Astrocyte (in vitro differentiated cells and primary cell): ENCODE measurements around the gene GCK. TPM values are rescaled to one million over a fixed set of nuclear protein-coding genes. Genes with fewer than 3 reads are reported as not detected.

Source experiments
- DNase-seq: peaks from one replicate; pipeline ENCODE4 v3.0.0-alpha.2; 2010; ENCODE audit warnings: low read depth
- FAIRE-seq: peaks from 2 replicates; lab custom pipeline; 2011; peaks lifted over from hg19 to GRCh38; lab: Jason Lieb, UNC
- H2AFZ ChIP-seq: 2 replicates; pipeline ENCODE4 v1.6.0; 2012; ENCODE audit warnings: low read depth, low read length, inconsistent platforms
- H3K27ac ChIP-seq: 2 replicates; pipeline ENCODE4 v1.5.1; 2011; ENCODE audit warnings: low read depth, low read length, inconsistent platforms
- H3K27me3 ChIP-seq: 2 replicates; pipeline ENCODE4 v1.6.0; 2011; ENCODE audit warnings: low read length, inconsistent platforms; ENCODE audit not compliant: insufficient read depth
- H3K36me3 ChIP-seq: 2 replicates; pipeline ENCODE4 v1.5.1; 2011; ENCODE audit warnings: low read length, inconsistent platforms; ENCODE audit not compliant: insufficient read depth
- H3K4me1 ChIP-seq: 2 replicates; pipeline ENCODE4 v1.5.1; 2011; ENCODE audit warnings: low read length, inconsistent platforms; ENCODE audit not compliant: insufficient read depth
- H3K4me2 ChIP-seq: 2 replicates; pipeline ENCODE4 v1.6.0; 2012; ENCODE audit warnings: low read length, inconsistent platforms
- H3K4me3 ChIP-seq: 2 replicates; pipeline ENCODE4 v1.5.1; 2011; ENCODE audit warnings: low read depth, mild to moderate bottlenecking, low read length, inconsistent platforms; ENCODE audit not compliant: insufficient read depth
- H3K79me2 ChIP-seq: 2 replicates; pipeline ENCODE4 v1.6.0; 2012; ENCODE audit warnings: mild to moderate bottlenecking, low read length, inconsistent platforms; ENCODE audit not compliant: insufficient read depth
- H3K9ac ChIP-seq: 2 replicates; pipeline ENCODE4 v1.6.0; 2012; ENCODE audit warnings: mild to moderate bottlenecking, low read length, inconsistent platforms
- H3K9me3 ChIP-seq: 2 replicates; pipeline ENCODE4 v1.5.1; 2012; ENCODE audit warnings: low read depth, mild to moderate bottlenecking, low read length, inconsistent platforms; ENCODE audit not compliant: insufficient read depth
- H4K20me1 ChIP-seq: 2 replicates; pipeline ENCODE4 v1.6.0; 2012; ENCODE audit warnings: low read length, inconsistent platforms; ENCODE audit not compliant: insufficient read depth
- H3K27ac Mint-ChIP-seq: one replicate; pipeline ENCODE4 v1.8.0; 2021; ENCODE audit warnings: mild to moderate bottlenecking, mixed read lengths; ENCODE audit not compliant: unreplicated experiment
- H3K27me3 Mint-ChIP-seq: one replicate; pipeline ENCODE4 v1.8.0; 2021; ENCODE audit warnings: low read depth, mixed read lengths; ENCODE audit not compliant: unreplicated experiment
- H3K36me3 Mint-ChIP-seq: one replicate; pipeline ENCODE4 v1.8.0; 2021; ENCODE audit warnings: low read depth, mixed read lengths; ENCODE audit not compliant: unreplicated experiment
- H3K4me1 Mint-ChIP-seq: one replicate; pipeline ENCODE4 v1.8.0; 2021; ENCODE audit warnings: low read depth, mixed read lengths; ENCODE audit not compliant: unreplicated experiment
- H3K4me3 Mint-ChIP-seq: one replicate; pipeline ENCODE4 v1.8.0; 2021; ENCODE audit warnings: mild to moderate bottlenecking, moderate library complexity, mixed read lengths; ENCODE audit not compliant: unreplicated experiment
- H3K9me3 Mint-ChIP-seq: one replicate; pipeline ENCODE4 v1.8.0; 2021; ENCODE audit warnings: mild to moderate bottlenecking, mixed read lengths; ENCODE audit not compliant: unreplicated experiment
- EZH2 ChIP-seq: IDR thresholded peaks from 2 replicates; pipeline ENCODE4 v1.6.1; 2012; ENCODE audit warnings: mild to moderate bottlenecking, low read length, inconsistent platforms; ENCODE audit not compliant: insufficient read depth
- total RNA-seq: library from RNA; stranded (reverse); gene quantifications from 2 replicates; pipeline ENCODE4 v1.2.1, GENCODE V29; 2021
- TF ChIP-seq, protein P1 (sequence below): IDR thresholded peaks from 2 replicates; pipeline ENCODE4 v1.5.1; 2011; ENCODE audit warnings: low read depth, mild to moderate bottlenecking, inconsistent platforms, low read length, moderate library complexity; ENCODE audit not compliant: insufficient read depth

GCK gene
- total RNA-seq, 1 donor from 2014 or later = not detected

DNA sequence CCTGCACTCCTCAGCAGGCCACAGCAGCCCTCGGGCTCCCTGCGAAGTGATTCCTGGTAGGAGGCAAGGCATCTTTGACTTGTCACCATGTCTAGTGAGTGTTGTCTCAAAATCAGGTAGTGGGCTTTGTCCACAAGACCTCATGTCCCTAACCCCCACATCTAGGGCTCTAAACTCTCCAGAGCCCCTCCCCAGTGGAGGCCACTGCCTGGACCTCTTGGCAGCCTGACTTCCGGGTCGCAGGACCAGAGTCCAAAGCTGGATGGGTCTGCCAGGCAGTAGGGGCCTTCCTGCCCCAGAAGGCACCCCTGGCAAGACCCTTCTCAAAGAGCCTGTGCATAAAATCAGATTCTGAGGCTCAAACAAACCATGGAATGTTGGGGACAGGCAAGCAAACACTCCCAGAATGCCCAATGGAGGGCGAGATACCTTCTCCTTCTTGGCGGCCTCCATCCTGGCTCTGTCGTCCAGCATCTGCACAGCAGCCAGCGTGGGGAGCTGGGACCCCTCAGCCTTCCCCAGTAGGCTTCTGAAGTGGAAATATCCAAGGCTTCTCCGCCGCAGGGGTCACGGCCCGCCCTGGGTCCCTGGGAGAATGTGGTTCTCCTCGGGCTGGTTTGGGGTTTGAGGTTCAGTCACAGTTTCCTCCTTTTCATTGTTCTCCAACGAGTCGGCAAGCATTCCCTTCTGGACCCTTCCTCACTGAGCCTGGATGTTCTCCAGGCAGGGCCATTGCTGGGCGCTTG, 586 bp downstream of the GCK start:
- Histone ChIP-seq H4K20me1 (no peaks in the 10 kb centered on the region), H3K79me2 (no peaks in the 10 kb centered on the region), H3K27ac (no peak overlapping the region), H3K27me3 (no peaks in the 10 kb centered on the region), H3K4me3 (no peak overlapping the region), H3K4me2 (no peak overlapping the region), H3K9me3 (no peaks in the 10 kb centered on the region), H2AFZ (no peak overlapping the region), H3K4me1 (peaks cover 17% of the 10 kb centered on the region), H3K9ac (no peak overlapping the region), H3K36me3 (no peaks in the 10 kb centered on the region)
- DNase-seq (no peak), FAIRE-seq (no peak)
- no peak overlapping the region for H3K4me3 Mint-ChIP-seq
- no peak overlapping the region for H3K27ac Mint-ChIP-seq
- H3K36me3 Mint-ChIP-seq = no peaks in the 10 kb centered on the region
- TF ChIP-seq, protein P1, sequence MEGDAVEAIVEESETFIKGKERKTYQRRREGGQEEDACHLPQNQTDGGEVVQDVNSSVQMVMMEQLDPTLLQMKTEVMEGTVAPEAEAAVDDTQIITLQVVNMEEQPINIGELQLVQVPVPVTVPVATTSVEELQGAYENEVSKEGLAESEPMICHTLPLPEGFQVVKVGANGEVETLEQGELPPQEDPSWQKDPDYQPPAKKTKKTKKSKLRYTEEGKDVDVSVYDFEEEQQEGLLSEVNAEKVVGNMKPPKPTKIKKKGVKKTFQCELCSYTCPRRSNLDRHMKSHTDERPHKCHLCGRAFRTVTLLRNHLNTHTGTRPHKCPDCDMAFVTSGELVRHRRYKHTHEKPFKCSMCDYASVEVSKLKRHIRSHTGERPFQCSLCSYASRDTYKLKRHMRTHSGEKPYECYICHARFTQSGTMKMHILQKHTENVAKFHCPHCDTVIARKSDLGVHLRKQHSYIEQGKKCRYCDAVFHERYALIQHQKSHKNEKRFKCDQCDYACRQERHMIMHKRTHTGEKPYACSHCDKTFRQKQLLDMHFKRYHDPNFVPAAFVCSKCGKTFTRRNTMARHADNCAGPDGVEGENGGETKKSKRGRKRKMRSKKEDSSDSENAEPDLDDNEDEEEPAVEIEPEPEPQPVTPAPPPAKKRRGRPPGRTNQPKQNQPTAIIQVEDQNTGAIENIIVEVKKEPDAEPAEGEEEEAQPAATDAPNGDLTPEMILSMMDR = no peak
- peaks cover 14% of the 10 kb centered on the region for H3K4me1 Mint-ChIP-seq
- no peaks in the 10 kb centered on the region for H3K9me3 Mint-ChIP-seq
- peaks cover 12% of the 10 kb centered on the region for H3K27me3 Mint-ChIP-seq

DNA sequence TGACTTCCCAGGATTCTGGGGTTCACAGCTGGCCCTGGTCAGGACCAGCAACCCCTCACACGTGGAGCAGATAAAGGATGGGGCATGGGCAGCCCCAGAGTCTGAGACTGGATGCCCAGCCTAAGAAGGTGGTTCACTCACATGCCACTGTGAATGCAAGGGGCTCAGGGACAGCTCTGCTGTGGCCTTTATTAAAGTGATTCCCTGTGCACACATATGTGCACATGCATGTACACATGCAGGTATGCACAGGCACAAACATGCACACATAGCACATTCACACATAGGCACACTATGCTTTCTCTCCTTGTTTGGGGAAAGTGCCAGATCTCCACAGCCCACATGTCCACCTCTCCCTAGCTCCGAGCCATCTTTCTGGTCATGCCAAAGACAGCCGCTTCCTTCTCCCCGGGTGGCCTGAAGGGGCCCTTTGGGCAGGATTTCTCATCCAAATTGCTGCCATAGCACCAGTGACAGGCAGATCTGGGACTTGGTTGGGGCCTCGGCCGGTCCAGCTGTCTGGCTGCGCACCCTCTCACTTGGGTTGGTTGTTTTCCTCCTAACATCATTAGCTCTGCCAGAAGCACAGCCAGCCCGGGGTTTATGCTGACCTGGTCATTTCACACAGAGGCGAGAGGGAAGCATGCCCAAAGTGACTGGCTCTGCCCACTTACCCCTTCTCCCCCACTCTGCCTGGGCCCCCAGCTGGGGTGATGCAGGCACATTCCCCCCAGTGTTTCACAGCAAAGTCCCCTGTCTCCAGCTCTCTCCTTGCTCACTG, 1.4 kb downstream of the GCK start:
- TF ChIP-seq, protein P1 = no peak
- Mint-ChIP-seq H3K27me3 (peaks cover 12% of the 10 kb centered on the region), H3K4me1 (peaks cover 14% of the 10 kb centered on the region), H3K9me3 (peaks cover 4% of the 10 kb centered on the region), H3K4me3 (no peak overlapping the region), H3K36me3 (peaks cover 3% of the 10 kb centered on the region), H3K27ac (no peak overlapping the region)
- DNase-seq = no peak
- Histone ChIP-seq H3K27me3 (no peaks in the 10 kb centered on the region), H3K79me2 (no peaks in the 10 kb centered on the region), H3K9ac (no peak overlapping the region), H3K9me3 (peaks cover 4% of the 10 kb centered on the region), H3K4me3 (no peak overlapping the region), H3K36me3 (no peaks in the 10 kb centered on the region), H3K27ac (no peak overlapping the region), H3K4me2 (no peak overlapping the region), H4K20me1 (no peaks in the 10 kb centered on the region), H2AFZ (no peak overlapping the region), H3K4me1 (peaks cover 18% of the 10 kb centered on the region)
- no peak for FAIRE-seq

DNA sequence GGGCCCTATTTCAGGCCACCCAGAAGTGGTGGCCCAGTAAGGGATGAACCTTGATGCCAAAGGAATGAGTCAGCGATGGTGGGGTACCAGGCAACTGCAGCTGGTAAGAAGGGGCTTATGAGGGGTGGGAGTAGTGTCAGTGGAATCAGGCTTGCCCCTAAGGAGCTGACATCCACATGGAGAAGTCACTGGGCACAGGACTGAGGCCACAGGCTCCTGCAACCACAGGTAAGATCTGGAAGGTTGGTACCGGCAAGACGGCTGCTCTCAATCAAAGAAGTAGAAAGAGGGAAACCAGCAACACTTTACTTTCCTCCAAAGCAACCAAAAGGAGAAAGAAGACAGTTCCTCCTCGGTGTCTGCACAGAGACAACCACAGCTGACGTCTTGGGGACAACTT, 2.5 kb downstream of the GCK start:
- peaks cover 12% of the 10 kb centered on the region for H3K9me3 Mint-ChIP-seq

More for the DNA sequence above, 2.5 kb downstream of the GCK start:
- Histone ChIP-seq H3K27ac (no peak overlapping the region), H3K4me1 (peaks cover 18% of the 10 kb centered on the region), H4K20me1 (no peaks in the 10 kb centered on the region), H3K9ac (no peak overlapping the region), H3K79me2 (no peaks in the 10 kb centered on the region), H3K36me3 (no peaks in the 10 kb centered on the region), H2AFZ (no peak overlapping the region), H3K4me3 (no peak overlapping the region), H3K27me3 (no peaks in the 10 kb centered on the region), H3K9me3 (peaks cover 10% of the 10 kb centered on the region), H3K4me2 (no peak overlapping the region)
- no peak for DNase-seq
- FAIRE-seq = no peak
- Mint-ChIP-seq H3K4me3 (no peak overlapping the region), H3K27ac (no peak overlapping the region), H3K36me3 (peaks cover 3% of the 10 kb centered on the region), H3K27me3 (peaks cover 10% of the 10 kb centered on the region), H3K4me1 (peaks cover 14% of the 10 kb centered on the region)
- TF ChIP-seq EZH2 = no peak
- TF ChIP-seq, protein P1 = no peak
